ENCODE data around the gene DR1.

The DR1 gene

DNA sequence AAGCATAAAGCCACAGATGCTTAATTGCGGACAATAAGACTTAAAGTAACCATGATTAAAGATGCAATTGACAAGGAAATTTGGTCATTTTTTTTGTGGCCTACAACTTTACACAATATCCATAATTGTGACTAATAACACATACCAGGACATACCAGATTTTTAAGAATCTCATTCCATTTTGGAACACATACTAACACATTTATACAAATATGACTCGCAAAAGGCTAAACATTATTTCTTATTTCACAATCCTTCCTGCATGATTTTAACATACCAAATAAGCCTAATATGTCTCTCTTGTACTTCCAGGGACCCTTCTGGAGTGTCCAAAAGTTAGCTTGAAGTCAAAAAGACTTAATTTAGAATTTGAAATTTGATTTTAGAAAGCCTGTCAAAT, 48.8 kb downstream of the DR1 start:
- TF ChIP-seq, protein P1, sequence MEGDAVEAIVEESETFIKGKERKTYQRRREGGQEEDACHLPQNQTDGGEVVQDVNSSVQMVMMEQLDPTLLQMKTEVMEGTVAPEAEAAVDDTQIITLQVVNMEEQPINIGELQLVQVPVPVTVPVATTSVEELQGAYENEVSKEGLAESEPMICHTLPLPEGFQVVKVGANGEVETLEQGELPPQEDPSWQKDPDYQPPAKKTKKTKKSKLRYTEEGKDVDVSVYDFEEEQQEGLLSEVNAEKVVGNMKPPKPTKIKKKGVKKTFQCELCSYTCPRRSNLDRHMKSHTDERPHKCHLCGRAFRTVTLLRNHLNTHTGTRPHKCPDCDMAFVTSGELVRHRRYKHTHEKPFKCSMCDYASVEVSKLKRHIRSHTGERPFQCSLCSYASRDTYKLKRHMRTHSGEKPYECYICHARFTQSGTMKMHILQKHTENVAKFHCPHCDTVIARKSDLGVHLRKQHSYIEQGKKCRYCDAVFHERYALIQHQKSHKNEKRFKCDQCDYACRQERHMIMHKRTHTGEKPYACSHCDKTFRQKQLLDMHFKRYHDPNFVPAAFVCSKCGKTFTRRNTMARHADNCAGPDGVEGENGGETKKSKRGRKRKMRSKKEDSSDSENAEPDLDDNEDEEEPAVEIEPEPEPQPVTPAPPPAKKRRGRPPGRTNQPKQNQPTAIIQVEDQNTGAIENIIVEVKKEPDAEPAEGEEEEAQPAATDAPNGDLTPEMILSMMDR (conservative IDR thresholded peaks at IDR 0.05; ENCODE audit: low read depth, low read length) = no peak
- Histone ChIP-seq H3K4me3 (IDR thresholded peaks at IDR 0.05; ENCODE audit: insufficient read depth, low read depth, low read length) (no peak overlapping the region), H3K4me1 (ENCODE audit: low read depth, poor library complexity, severe bottlenecking) (no peaks in the 10 kb centered on the region), H3K27me3 (ENCODE audit: insufficient read depth, low read depth) (no peaks in the 10 kb centered on the region), H2AFZ (ENCODE audit: low read depth) (no peak overlapping the region), H3K4me2 (no peak overlapping the region), H3K79me2 (ENCODE audit: insufficient read depth, low read depth) (no peaks in the 10 kb centered on the region), H3K9ac (no peak overlapping the region), H3K36me3 (ENCODE audit: insufficient read depth) (no peaks in the 10 kb centered on the region), H4K20me1 (ENCODE audit: insufficient read depth) (no peaks in the 10 kb centered on the region), H3K27ac (no peak overlapping the region)

DNA sequence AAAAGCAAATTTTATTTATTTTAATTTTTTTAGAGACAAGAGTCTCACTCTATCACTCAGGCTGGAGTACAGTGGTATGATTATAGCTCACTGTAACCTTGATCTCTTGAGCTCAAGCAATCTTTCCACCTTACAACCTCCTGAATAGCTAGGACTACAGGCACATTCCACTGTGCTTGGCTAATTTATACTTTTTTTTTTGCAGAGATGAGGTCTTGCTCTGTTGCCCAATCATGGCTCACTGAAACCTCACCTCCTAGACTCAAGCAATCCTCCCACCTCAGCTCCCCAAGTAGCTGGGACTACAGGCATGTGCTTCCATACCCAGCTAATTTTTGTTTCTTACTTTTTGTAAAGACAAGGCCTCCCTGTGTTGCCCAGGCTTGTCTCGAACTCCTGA, 49.5 kb downstream of the DR1 start:
- H3K4me3 ChIP-seq (IDR thresholded peaks at IDR 0.05; ENCODE audit: insufficient read depth, low read depth, low read length) = no peak overlapping the region
- no peak overlapping the region for H2AFZ ChIP-seq (ENCODE audit: low read depth)
- H3K27me3 ChIP-seq (ENCODE audit: insufficient read depth, low read depth) = no peaks in the 10 kb centered on the region
- H3K36me3 ChIP-seq (ENCODE audit: insufficient read depth) = no peaks in the 10 kb centered on the region
- no peak overlapping the region for H3K4me2 ChIP-seq
- H4K20me1 ChIP-seq (ENCODE audit: insufficient read depth) = no peaks in the 10 kb centered on the region
- TF ChIP-seq, protein P1 (conservative IDR thresholded peaks at IDR 0.05; ENCODE audit: low read depth, low read length) = no peak
- H3K79me2 ChIP-seq (ENCODE audit: insufficient read depth, low read depth) = no peaks in the 10 kb centered on the region
- H3K27ac ChIP-seq = no peak overlapping the region
- no peaks in the 10 kb centered on the region for H3K4me1 ChIP-seq (ENCODE audit: low read depth, poor library complexity, severe bottlenecking)
- H3K9ac ChIP-seq = no peak overlapping the region

DNA sequence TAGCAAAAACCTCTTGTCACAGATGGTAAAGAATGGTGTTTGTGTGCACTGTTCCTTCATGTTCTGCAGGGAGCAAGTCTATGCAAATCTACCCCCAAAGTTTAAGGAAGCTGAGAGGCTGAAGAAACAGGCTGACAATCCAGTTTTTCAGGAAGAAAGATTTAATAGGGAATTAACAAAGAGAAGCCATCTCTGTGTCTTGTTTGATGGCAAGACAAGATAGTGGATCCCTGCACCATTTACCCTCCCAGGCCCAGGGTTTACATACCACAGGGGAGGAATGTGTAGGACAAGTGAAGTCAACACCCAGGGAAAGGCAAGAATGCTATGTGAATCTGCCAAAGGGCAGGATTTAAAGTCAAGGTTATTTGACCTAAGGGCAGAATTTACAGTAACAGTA, 54.1 kb downstream of the DR1 start:
- Histone ChIP-seq H3K27me3 (ENCODE audit: insufficient read depth, low read depth) (no peaks in the 10 kb centered on the region), H2AFZ (ENCODE audit: low read depth) (no peak overlapping the region), H3K9ac (no peak overlapping the region), H3K4me2 (no peak overlapping the region), H3K79me2 (ENCODE audit: insufficient read depth, low read depth) (no peaks in the 10 kb centered on the region), H3K36me3 (ENCODE audit: insufficient read depth) (no peaks in the 10 kb centered on the region), H3K4me3 (IDR thresholded peaks at IDR 0.05; ENCODE audit: insufficient read depth, low read depth, low read length) (no peak overlapping the region), H3K4me1 (ENCODE audit: low read depth, poor library complexity, severe bottlenecking) (no peaks in the 10 kb centered on the region), H4K20me1 (ENCODE audit: insufficient read depth) (no peaks in the 10 kb centered on the region), H3K27ac (no peak overlapping the region)
- TF ChIP-seq, protein P1 (conservative IDR thresholded peaks at IDR 0.05; ENCODE audit: low read depth, low read length) = no peak

DNA sequence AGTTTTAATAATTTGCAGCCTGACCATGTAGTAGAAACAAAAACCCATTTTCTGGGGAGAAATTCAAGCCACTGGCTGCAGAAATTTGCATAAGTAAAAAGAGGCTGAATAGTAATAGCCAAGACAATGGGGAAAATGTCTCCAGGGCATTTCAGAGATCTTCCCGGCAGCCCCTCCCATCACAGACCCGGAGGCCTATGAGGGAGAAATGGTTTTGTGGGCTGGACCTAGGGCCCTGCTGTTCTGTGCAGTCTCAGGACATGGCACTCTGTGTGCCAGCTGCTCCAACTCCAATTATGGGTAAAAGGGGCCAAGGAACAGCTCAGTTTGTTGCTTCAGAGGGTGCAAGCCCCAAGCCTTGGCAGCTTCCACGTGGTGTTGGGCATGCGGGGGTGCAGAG, 62.5 kb downstream of the DR1 start:
- H4K20me1 ChIP-seq (ENCODE audit: insufficient read depth) = no peaks in the 10 kb centered on the region
- H3K36me3 ChIP-seq (ENCODE audit: insufficient read depth) = no peaks in the 10 kb centered on the region
- TF ChIP-seq, protein P1 (conservative IDR thresholded peaks at IDR 0.05; ENCODE audit: low read depth, low read length) = no peak
- H3K4me3 ChIP-seq (IDR thresholded peaks at IDR 0.05; ENCODE audit: insufficient read depth, low read depth, low read length) = no peak overlapping the region
- no peak overlapping the region for H3K4me2 ChIP-seq
- H3K4me1 ChIP-seq (ENCODE audit: low read depth, poor library complexity, severe bottlenecking) = no peaks in the 10 kb centered on the region
- no peak overlapping the region for H2AFZ ChIP-seq (ENCODE audit: low read depth)
- H3K27me3 ChIP-seq (ENCODE audit: insufficient read depth, low read depth) = no peaks in the 10 kb centered on the region
- no peak overlapping the region for H3K9ac ChIP-seq
- H3K79me2 ChIP-seq (ENCODE audit: insufficient read depth, low read depth) = no peaks in the 10 kb centered on the region
- no peak overlapping the region for H3K27ac ChIP-seq

DNA sequence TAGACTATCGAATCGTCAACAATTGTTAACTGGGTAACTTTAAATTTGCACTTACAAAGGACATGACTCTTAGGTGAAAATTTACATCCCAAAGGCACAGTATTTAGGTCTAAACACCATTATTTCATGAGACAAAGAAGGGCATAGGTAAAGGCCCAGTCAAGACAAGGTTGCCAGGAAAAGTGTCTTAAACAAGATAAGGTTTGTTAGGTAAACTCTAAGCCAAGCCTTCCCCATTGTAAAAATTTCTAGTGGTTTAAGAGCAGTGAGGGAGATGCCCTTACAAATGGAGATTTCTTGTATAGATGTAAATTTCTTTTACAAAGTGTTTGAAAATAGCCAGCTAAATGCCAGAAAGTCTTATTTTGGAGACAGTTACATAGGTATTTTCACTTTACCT, 65.3 kb downstream of the DR1 start:
- no peaks in the 10 kb centered on the region for H3K27me3 ChIP-seq (ENCODE audit: insufficient read depth, low read depth)
- H3K9ac ChIP-seq = no peak overlapping the region
- no peaks in the 10 kb centered on the region for H3K4me1 ChIP-seq (ENCODE audit: low read depth, poor library complexity, severe bottlenecking)
- H3K4me3 ChIP-seq (IDR thresholded peaks at IDR 0.05; ENCODE audit: insufficient read depth, low read depth, low read length) = no peak overlapping the region
- no peak overlapping the region for H2AFZ ChIP-seq (ENCODE audit: low read depth)
- no peak overlapping the region for H3K4me2 ChIP-seq
- no peaks in the 10 kb centered on the region for H3K79me2 ChIP-seq (ENCODE audit: insufficient read depth, low read depth)
- H3K27ac ChIP-seq = no peak overlapping the region
- TF ChIP-seq, protein P1 (conservative IDR thresholded peaks at IDR 0.05; ENCODE audit: low read depth, low read length) = no peak
- H4K20me1 ChIP-seq (ENCODE audit: insufficient read depth) = no peaks in the 10 kb centered on the region
- H3K36me3 ChIP-seq (ENCODE audit: insufficient read depth) = no peaks in the 10 kb centered on the region
